Aorta (tissue), 4 donors: ENCODE measurements around the gene DOCK11. TPM values are rescaled to one million over a fixed set of nuclear protein-coding genes. Genes with fewer than 3 reads are reported as not detected.

Source experiments
- polyA plus RNA-seq, 2 donors: library from polyadenylated mRNA; stranded (reverse); fragments of 200-250 nt; gene quantifications; one replicate each; pipeline ENCODE4 v1.2.3, GENCODE V29; 2013
- total RNA-seq, 2 donors: library from RNA; stranded (reverse); fragmentation: NEBNext Ultra II Directional; extraction: Animal tissue kit (Norgen Biotek cat#: 25700); gene quantifications; one replicate each; pipeline ENCODE4 v1.2.1, GENCODE V29; 2021
- donor health status: healthy with polysubstance abuse.
- donor health status: Bipolar disorder and iron deficiency.
- donor health status: DM: no; HTN: no; CAD: no.
- donor health status: DM: yes; HTN: yes; CAD: no.

Gene DOCK11
- total and polyA plus RNA-seq, 4 donors, result 15.7 to 59.8 (median 39.3) TPM

Other genes starting within 250 kb of the DOCK11 start
- gene WDR44, start 149.7 kb upstream of the DOCK11 start, total RNA-seq, result 10 to 100 TPM; 19.1 to 21.2 TPM
- gene WDR44, start 149.7 kb upstream of the DOCK11 start, polyA plus RNA-seq, result 1 to 10 TPM; 8.4 to 9.2 TPM
- gene IL13RA1, start 231.8 kb downstream of the DOCK11 start, total RNA-seq, result 10 to 100 TPM; 90.1 to 92.5 TPM
- gene IL13RA1, start 231.8 kb downstream of the DOCK11 start, polyA plus RNA-seq, result 10 to 100 TPM; 45.8 to 57.7 TPM